Stimulated activated CD4-positive, alpha-beta T cell treated with anti-CD3 and anti-CD28 coated beads, Interleukin-4, amount 100 ng/mL, for 48 hours (primary cell): ENCODE results near the gene ACSM2B.
"Not testable (repeated sequence)": the region's sequence is repeated elsewhere in the genome, so short reads cannot be mapped to it uniquely, and the experiment has no call there.

Source experiments
- DNase-seq, 2 donors: peaks; one replicate each; pipeline ENCODE4 v3.0.0-alpha.2; 2020; ENCODE audit warnings: low read depth in 2 of 2

ACSM2B gene

DNA sequence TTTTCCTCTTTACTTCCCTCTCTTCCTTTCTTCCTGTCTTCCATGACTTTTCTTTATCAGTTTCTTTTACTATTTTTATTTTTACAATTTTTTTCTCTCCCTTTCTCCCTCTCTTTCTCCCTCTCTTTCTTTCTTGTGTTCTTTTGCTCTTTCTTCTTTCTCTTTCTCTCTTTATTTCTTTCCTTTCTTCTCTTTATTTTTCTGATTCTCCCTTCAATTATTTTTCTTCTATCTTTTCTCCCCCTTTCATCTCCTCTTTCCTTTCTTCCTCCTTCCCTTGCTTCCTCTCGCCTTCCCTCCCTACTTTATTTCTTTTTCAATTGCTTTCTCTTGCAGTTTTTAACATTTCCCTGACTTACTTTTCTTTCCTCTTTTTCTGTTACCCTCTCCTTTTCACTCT lies 39.5 kb downstream of the ACSM2B start:
- DNase-seq = not testable (repeated sequence)

DNA sequence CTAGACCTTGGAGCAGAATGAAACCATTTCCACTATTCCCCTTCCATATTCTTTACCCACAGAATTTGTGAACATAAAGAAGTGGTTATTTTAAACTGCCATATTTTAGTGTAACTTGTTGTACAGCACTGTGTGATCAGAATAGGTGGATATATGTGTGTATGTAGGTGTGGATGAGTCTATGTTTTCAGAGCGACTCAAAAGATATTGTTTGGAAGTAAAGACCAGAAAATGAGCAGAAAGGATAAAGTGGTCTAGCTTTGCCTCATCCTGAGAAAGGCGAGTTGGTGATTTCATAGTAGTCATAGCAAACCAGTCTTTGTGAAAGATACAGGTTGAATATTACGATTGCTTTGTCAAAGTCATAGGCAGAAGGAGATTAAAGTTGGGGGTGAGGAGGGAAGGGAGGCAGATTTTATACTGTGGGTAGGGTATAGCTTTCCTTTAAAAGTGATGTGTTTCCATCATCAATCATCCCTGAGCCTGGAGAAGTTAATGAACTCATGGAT lies 43.8 kb downstream of the ACSM2B start:
- DNase-seq = not testable (repeated sequence)

- DNase-seq = not testable (repeated sequence)
These were observed 44.4 kb downstream of the ACSM2B start for GRCh38 chr16:20531795-20532194.

- no peak for DNase-seq
These were observed 56.1 kb downstream of the ACSM2B start for GRCh38 chr16:20520103-20520502.

GRCh38 chr16:20519231-20519630 lies 56.9 kb downstream of the ACSM2B start:
- no peak for DNase-seq

- DNase-seq = no peak
These were observed 59.0 kb downstream of the ACSM2B start for GRCh38 chr16:20517149-20517548.

DNA sequence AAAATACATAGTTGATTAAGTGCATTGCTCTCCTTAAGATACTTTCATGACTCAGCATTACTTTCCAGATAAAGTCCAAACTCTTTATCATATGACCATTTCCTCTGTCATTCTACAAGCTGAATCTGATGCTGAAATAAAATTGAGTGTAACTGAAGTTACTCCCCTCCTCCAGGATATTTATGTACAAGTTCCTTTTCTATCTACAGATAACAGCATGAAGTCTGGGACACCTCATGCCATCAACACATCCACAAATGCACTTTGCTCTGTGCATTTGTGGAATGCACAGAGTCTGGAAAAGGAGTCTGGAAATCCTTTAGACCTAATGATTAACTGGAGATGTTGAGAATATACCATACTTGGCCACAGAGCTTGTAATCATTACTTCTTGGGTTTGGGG lies 60.5 kb downstream of the ACSM2B start:
- DNase-seq = no peak

DNA sequence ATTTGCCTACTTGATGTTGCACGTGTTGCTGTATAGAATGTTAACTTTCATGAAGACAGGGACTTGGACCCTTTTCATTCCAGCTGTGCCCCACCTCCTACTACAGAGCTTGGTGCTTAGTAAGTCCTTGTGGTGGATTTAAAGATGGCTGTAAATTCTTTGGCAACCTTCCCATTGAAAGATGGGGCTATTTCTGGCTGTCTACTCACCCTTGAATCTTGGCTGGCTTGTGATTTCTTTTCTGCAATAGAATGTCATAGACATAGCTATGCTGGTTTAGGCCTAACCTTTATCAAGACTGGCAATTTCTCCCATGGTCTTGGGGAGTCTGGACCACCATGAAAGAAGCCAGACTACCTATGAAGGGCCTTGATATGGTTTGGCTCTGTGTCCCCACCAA lies 65.8 kb downstream of the ACSM2B start:
- DNase-seq = no peak

GRCh38 chr16:20507280-20507679 lies 68.9 kb downstream of the ACSM2B start:
- DNase-seq = no peak

DNA sequence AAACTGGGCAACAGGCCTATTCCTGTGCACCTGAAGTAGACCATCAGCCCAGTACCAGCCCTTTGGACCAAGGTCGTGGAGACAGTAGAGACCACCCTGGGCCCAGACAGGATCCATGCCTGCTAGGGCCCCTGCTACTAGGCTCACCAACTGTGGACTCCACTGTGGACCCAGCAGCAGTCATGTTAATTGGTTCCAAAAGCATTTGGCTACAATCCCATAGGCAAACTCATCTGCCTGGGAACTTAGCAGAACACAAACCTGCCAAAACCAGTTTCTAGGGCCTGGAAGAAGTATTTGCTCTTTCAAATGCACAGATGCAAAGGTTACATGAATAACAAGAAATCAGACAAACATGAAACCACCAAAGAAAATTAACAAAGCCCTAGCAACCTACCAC lies 71.7 kb downstream of the ACSM2B start:
- DNase-seq = no peak

GRCh38 chr16:20491448-20491847 lies 84.7 kb downstream of the ACSM2B start:
- not testable (repeated sequence) for DNase-seq

GRCh38 chr16:20490994-20491393 lies 85.2 kb downstream of the ACSM2B start:
- DNase-seq = not testable (repeated sequence)
